Body of pancreas (tissue), 4 donors: ENCODE data around the gene GARNL3.

Experiments used
- CTCF ChIP-seq, 7 experiments: fragments of 450-650 bp in 4 of 7; fragments of 200-600 bp in 3 of 7; sonication (generic) in 3 of 7; IDR thresholded peaks; one replicate each; pipeline ENCODE4 v1.5.1; 2016 to 2019; ENCODE audit warnings: antibody characterized with exemption in 7 of 7
- POLR2A ChIP-seq, 3 donors: fragments of 450-650 bp; IDR thresholded peaks; one replicate each; pipeline ENCODE4 v1.6.1; 2016; ENCODE audit warnings: antibody characterized with exemption in 3 of 3, mild to moderate bottlenecking in 2 of 3

GRCh38 chr9:127422787-127423186 is 158.2 kb downstream of the GARNL3 start:
- TF ChIP-seq CTCF (IDR thresholded peaks at IDR 0.05) = no peak
- no peak for TF ChIP-seq POLR2A (IDR thresholded peaks at IDR 0.05)
